ENCODE data around the gene CLEC18C. TPM values are rescaled to one million over a fixed set of nuclear protein-coding genes. Genes with fewer than 3 reads are reported as not detected.

Gene CLEC18C
- total RNA-seq, 2 donors from 2014 or later, result not detected

Other genes with a start within 250 kb of the CLEC18C start
- under 1 TPM in 1 of 2 donors, not detected in 1; 0.47 TPM for gene CLEC18A, start 222.5 kb upstream of the CLEC18C start, total RNA-seq
- 10 to 100 TPM; 19.3 to 26.4 TPM for gene PDPR, start 59.5 kb upstream of the CLEC18C start, total RNA-seq
- 10 to 100 TPM; 11.2 to 15.2 TPM for gene EXOSC6, start 78.2 kb downstream of the CLEC18C start, total RNA-seq
- gene AARS1, start 115.7 kb downstream of the CLEC18C start, total RNA-seq, result 10 to 100 TPM; 54.0 to 56.8 TPM
- 10 to 100 TPM; 20.8 to 21.6 TPM for gene DDX19B, start 125.4 kb downstream of the CLEC18C start, total RNA-seq
- 10 to 100 TPM; 23.3 to 24.9 TPM for gene DDX19A, start 173.1 kb downstream of the CLEC18C start, total RNA-seq

Measured in right atrium auricular region (tissue), 2 donors.